Astrocyte (in vitro differentiated cells and primary cell): Measurements from ENCODE around the gene TTC31.

Source experiments
- CTCF ChIP-seq: IDR thresholded peaks from 2 replicates; pipeline ENCODE4 v1.5.1; 2011; ENCODE audit warnings: low read depth, mild to moderate bottlenecking, inconsistent platforms, low read length, moderate library complexity; ENCODE audit not compliant: insufficient read depth
- EZH2 ChIP-seq: IDR thresholded peaks from 2 replicates; pipeline ENCODE4 v1.6.1; 2012; ENCODE audit warnings: mild to moderate bottlenecking, low read length, inconsistent platforms; ENCODE audit not compliant: insufficient read depth

GRCh38 chr2:74516650-74517049, 33.8 kb downstream of the TTC31 start:
- TF ChIP-seq CTCF (no peak), EZH2 (no peak)
